HG03565 (cell line): ENCODE results near the gene LMF1.
"Not testable (repeated sequence)": the region's sequence is repeated elsewhere in the genome, so short reads cannot be mapped to it uniquely, and the experiment has no call there.

Experiments used
- ATAC-seq: cut with Tn5 transposase; IDR thresholded peaks from one replicate; pipeline ENCODE4 v1.9.1; 2021; ENCODE audit warnings: mild to moderate bottlenecking, moderate library complexity; ENCODE audit not compliant: unreplicated experiment

The LMF1 gene

GRCh38 chr16:873243-873661 lies 97.5 kb downstream of the LMF1 start:
- ATAC-seq, result no peak

DNA sequence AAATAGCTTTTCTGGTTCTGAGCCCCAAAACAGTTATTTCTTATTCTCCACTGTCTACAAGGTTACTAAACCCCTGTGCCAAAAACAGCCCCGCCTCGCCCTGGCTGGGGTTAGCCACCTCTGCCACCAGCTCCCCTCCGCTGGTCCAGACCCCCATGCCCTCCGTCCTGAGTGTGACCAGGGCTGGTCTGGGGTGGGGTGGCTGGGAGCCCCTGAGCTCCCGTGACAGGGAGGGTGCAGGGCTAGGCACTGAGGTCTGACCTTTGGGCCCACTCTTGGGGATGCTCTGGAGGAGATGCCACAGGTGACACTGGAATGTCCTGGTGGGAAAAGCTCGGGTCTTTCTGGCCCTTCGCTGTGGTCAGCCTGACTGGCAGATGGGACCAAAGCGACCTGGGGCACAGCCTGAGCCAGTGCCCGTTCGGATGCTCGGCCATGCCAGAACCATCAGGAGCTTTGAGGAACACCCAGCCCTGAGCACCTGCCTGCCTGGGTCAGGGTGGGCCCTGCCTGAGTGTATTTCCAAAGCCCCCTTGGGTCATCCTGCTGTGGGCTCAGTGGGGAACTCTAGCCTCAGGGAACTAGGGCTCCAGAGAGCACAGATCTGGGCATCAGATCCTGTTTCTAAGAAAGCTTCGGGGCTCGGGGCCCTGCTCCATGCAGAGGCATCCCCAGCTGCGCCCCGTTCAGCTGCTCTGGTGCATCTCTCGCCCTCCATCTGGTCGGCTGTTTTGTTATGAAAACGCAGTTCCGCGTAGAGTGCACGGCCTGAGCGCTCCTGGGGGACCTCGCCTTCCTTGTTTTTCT lies 98.1 kb downstream of the LMF1 start:
- ATAC-seq, result no peak

DNA sequence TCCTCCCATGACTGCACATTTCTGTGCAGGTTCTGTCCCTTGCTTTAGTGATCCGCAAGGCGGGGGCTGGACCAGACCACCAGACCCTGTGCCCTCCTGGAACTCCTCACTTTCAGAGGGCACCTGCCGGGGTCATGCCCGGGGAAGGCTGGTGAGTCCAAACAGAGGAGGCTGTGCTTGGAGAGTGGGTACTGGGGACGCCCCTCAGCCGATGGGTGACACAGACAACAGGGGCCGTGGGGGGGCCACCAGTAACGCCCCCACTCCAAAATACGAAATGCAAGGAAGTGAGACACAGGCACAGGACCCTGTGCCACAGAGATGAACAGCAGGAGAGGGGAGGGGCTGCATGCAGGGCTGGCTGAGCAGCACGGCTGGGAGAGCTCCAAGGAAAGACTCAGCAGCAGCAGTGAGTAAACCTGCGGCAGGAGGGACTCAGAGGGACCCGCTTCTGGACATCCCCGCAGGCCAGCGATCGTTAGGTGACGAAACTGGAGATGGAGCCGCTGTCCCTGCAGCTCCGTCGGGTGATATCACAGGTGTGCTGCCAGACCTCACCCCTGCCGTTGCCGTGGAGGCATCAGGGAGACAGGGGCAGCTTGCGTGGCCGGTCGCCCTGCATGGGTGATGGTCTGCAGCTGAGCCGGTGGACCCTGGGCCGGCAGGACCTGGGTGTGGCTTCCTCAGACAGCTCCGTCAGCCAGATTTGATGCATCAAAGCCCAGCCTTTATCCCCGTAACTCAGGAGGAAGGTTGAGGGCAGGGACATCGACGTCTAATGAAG lies 99.0 kb downstream of the LMF1 start:
- ATAC-seq, result no peak

DNA sequence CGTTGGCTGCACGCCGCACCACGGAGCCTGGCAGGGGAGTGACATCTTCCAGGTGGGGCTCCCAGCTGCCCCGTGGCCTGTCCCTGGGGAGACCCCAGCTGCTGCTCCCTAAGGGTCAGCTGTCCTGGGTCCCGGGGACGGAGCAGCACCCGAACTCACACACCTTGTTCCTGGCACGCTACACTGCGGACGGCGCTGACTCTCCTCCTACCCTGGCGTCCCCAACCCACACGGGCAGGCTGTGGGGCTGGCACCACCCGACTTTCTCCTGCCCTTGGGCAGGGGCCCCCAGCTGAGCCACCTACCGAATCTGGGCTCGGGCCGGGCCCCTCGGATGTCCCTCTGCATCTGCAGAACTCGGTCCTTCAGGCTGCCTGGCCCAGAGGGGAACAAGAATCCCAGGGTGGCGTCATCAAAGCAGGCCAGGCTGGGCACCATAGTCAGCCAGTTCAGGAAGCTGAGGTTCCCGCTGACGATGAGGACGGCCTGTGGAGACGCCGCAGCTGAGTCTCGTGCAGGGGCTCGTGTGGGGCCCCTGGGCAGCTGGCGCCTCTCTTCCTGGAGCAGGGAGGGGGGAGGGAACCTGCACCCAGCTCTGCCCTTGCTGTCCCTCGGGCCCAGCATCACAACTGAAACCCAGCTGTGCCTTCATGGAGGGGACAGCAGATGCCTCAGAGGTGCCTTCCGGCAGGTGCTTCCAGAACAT lies 99.8 kb downstream of the LMF1 start:
- ATAC-seq, result no peak

DNA sequence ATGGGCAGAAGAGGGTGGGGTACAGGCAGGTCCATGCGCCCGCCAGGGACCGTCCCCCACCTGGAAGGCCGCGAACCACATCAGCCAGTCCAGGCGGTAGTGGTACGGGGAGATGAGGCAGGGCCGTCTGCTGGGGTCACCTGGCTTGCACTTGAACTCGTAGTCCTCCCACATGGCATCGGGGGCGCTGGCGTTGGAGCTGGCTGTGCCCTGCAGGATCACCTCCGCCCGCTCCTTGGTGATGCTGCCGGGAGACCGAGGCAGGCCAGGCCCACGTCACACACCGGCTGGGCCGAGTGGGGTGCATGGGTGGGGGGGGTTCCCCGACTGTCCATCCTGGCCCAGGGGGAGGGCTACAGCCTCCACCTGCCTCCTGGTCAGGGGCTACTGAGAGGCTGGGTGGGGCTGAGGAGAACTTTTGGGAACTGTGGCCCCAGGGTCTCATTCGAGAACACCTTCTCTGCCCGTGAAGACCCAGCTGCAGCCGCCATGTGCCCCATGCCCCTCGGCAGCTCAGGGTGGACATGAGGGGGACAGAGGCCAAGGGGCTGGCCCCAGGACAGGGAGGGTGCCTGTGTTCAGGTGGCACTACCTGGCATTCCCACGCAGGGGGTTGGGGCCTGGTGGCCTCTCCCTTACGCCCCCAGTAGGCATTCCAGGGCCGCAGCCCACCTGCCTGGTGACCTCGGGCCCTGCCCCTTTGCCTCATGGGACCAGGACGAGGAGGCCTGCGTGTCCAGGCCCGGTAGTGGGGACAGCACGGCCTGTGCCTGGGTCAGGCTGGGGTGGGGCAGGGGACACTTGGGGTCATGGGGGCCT lies 100.8 kb downstream of the LMF1 start:
- no peak for ATAC-seq

DNA sequence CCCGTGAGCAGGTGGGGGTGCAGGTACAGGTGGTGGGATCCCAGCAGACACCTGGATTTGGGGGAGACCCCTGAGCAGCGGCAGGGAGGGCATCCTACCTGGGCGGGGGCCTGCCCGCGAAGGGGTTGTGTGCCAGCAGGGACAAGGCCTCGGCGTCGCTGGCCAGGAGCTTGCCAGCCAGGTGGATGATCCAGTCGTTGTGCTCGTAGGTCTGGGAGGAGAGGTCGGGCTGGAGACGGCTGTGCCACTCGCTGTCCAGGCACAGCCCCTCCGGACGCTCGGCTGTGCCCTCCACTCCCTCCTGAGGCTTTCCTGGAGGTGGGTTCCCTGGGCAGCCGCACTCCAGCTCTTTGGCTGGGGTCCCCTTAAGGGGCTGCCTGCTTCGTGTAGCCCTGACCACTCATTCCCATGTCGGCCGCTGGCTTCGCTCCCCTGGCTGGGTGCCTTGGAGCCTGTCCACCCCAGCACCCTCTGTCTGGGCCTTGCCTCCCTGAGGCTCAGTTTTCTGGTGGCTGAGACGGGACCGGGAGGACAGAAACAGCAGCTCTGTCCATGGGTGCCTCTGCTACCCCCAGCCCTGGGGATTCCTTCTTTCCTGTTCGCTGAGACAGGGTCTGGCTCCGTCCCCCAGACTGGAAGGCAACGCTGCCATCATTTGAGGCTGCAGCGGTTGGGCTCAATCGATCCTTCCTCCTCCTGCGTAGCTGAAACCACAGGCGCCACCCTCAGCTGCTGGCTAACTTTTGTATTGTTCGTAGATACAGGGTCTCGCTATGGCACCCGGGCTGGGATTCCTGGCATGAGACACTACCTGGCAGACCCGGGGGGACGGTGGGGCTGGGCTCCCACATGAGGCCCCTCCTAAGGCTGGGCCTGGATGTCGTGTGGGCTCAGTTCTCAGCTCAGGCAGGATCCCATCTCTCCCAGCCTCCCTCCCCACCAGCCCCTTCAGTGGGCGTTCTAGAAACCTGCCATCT lies 101.7 kb downstream of the LMF1 start:
- no peak for ATAC-seq

GRCh38 chr16:868386-868755 lies 102.4 kb downstream of the LMF1 start:
- ATAC-seq, result no peak

DNA sequence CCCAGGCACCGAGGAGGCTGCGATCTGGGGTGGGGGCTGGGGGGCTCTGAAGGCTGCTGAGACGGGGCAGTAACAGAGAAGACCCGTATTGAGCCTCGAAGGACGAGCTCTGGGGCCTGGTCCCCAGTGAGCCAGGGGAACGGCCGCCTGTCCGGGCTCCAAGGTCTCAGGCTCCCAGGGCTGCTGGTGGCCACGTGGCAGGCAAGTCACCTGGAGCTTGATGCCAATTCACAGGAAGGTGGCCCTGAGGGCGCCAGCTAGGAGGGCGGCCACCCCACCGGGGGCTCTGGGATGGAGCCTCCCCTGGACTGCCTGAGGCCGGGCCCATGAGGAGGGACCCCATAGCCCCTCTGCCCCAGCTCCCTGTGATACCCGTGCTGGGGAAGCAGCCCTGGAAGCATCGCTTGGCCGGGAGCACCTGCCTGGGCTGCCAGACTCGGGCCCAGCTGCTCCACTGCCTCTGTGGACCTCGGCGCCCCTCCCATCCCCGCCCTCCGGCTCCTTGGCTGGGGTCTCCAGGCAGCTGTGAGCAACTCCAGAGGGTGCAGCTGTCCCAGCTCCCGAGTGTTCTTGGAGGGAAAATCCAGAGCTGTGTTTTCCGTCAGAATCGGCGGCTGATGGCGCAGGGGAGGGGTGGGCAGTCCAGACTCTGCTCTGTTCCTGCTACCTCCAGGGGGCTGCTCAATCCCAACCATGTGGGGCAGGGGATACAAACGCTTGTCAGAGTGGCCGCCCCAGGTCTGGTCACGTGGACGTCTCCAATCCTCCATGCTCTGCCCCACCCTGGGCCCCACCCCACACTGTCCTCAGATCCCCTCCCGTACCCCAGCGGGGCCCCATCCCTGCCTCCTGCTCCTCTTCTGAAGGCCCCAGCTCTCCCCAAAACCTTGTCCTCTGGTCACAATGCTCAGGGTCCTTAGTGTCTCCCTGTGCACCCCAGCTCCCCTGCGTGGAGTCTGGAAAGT lies 103.1 kb downstream of the LMF1 start:
- no peak for ATAC-seq

DNA sequence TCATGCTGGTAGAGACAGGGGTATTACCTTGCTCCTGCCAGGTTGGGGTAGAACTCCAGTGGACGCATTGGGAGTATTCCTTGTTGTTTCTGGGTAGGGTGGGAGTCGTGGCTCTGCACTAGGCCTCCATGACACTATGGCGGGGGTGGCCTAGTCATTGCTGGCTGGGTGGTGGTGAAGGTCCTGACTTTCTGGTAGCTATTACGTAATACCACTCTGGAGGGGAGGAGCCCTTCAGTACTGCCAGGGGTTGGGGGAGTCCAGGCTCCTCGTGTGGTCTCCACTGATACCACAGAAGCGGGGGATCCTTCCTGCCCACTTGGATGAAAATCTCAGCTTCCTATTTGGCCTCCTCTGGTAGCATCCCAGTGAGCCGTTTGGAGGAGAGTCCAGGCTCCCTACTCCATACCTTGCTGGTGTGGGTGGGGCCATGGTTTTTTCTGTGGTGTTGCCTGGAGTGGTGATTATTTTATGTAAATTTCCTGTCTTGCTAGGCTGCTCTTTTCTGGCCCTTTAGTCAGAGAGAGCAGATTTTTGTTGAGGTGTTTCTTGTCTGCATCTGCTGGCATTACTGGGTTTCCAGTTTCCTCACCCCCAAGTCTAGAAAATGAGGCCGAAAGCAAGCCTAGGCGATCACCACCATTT lies 104.4 kb downstream of the LMF1 start:
- ATAC-seq, result no peak

DNA sequence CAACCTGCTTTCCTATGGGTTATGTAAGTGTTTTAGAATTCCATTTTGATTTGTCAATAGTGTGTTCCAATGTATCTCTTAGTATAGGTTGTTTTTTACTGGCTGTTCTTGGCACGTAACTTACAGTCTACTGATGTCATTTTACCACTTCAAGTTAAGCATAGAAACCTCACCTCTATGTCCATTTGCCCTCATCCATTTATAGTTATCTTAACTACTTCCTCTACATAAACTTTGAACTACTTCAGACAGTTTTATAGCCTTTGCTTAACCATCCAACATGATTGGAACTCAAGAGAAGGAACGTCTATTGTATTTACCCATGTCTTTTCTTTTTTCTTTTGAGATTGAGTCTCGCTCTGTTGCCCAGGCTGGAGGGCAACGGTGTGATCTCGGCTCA lies 105.8 kb downstream of the LMF1 start:
- ATAC-seq, result no peak

DNA sequence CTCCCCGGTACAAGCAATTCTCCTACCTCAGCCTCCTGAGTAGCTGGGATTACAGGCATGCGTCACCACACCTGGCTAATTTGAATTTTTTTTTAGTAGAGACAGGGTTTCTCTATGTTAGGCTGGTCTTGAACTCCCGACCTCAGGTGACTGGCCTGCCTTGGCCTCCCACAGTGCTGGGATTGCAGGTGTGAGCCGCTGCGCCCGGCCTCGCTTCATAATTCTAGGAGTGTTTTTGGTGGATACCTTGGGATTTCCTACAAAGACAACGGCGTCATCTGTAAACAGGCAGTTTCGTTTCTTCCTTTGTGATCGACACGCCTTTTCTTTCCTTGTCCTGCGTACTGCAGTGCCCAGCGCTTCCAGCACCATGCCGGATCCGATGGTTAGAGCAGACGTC lies 109.3 kb downstream of the LMF1 start:
- no peak for ATAC-seq

DNA sequence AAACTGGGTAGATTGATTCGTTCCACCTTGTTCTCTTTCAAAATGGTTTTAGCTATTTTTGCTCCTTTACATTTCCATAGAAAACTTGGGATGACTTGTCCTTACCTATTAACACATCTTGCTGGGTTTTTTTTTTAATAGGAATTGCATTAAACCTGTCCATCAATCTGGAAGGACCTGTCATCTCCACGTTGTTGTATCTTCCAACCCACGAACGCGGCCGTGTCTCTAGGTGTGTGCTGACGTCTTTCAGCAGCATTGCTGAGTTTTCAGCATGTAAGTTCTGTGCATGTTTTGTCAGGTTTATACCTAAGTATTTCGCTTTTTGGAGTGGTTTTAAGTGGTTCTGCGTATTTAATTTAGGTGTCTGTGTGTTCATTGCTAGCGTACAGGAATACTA lies 109.9 kb downstream of the LMF1 start:
- ATAC-seq, result no peak

GRCh38 chr16:858971-859370 lies 111.8 kb downstream of the LMF1 start:
- ATAC-seq, result not testable (repeated sequence)

DNA sequence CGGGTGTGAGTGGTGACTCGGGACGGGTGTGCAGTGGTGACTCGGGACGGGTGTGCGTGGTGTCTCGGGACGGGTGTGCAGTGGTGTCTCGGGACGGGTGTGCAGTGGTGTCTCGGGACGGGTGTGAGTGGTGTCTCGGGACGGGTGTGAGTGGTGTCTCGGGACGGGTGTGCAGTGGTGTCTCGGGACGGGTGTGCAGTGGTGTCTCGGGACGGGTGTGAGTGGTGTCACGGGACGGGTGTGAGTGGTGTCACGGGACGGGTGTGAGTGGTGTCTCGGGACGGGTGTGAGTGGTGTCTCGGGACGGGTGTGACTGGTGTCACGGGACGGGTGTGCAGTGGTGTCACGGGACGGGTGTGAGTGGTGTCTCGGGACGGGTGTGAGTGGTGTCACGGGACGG lies 112.3 kb downstream of the LMF1 start:
- ATAC-seq, result not testable (repeated sequence)

- ATAC-seq, result no peak
Observed at GRCh38 chr16:856811-857210, 114.0 kb downstream of the LMF1 start.

DNA sequence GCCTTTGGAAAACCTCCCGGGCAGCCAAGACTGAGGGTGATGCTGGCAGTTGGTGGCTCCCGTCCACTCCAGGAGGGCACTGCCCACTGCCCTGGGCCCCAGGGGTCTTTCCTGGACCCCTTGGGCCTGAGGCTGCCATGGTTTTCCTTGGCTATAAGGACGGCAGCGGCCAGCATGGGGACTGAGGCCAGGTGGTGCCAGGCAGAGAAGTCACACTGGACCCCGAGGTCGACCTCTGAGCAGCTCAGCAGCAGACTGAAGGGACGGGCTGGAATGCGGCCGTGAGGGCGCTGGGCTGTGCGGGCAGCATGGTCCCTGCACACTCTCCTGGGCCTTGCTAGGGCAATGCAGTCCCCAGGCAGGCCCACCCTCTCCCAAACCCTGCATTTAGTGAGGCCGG lies 114.7 kb downstream of the LMF1 start:
- no peak for ATAC-seq

- ATAC-seq, result no peak
Observed at GRCh38 chr16:855471-855870, 115.3 kb downstream of the LMF1 start.

- ATAC-seq, result no peak
Observed at GRCh38 chr16:854808-855410, 115.9 kb downstream of the LMF1 start.
